Smooth muscle cell of the pulmonary artery (primary cell): ENCODE data around the gene ARID4B. TPM values are rescaled to one million over a fixed set of nuclear protein-coding genes. Genes with fewer than 3 reads are reported as not detected.

Experiments used
- total RNA-seq: library from RNA; depleted of rRNA; stranded (reverse); fragments of >200 nt; gene quantifications from 2 replicates; pipeline ENCODE4 v1.2.3, GENCODE V29; 2014

The ARID4B gene, protein sequence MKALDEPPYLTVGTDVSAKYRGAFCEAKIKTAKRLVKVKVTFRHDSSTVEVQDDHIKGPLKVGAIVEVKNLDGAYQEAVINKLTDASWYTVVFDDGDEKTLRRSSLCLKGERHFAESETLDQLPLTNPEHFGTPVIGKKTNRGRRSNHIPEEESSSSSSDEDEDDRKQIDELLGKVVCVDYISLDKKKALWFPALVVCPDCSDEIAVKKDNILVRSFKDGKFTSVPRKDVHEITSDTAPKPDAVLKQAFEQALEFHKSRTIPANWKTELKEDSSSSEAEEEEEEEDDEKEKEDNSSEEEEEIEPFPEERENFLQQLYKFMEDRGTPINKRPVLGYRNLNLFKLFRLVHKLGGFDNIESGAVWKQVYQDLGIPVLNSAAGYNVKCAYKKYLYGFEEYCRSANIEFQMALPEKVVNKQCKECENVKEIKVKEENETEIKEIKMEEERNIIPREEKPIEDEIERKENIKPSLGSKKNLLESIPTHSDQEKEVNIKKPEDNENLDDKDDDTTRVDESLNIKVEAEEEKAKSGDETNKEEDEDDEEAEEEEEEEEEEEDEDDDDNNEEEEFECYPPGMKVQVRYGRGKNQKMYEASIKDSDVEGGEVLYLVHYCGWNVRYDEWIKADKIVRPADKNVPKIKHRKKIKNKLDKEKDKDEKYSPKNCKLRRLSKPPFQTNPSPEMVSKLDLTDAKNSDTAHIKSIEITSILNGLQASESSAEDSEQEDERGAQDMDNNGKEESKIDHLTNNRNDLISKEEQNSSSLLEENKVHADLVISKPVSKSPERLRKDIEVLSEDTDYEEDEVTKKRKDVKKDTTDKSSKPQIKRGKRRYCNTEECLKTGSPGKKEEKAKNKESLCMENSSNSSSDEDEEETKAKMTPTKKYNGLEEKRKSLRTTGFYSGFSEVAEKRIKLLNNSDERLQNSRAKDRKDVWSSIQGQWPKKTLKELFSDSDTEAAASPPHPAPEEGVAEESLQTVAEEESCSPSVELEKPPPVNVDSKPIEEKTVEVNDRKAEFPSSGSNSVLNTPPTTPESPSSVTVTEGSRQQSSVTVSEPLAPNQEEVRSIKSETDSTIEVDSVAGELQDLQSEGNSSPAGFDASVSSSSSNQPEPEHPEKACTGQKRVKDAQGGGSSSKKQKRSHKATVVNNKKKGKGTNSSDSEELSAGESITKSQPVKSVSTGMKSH (N-terminal part only)
- total RNA-seq, result 29.6 and 33.5 TPM in 2 replicates

DNA sequence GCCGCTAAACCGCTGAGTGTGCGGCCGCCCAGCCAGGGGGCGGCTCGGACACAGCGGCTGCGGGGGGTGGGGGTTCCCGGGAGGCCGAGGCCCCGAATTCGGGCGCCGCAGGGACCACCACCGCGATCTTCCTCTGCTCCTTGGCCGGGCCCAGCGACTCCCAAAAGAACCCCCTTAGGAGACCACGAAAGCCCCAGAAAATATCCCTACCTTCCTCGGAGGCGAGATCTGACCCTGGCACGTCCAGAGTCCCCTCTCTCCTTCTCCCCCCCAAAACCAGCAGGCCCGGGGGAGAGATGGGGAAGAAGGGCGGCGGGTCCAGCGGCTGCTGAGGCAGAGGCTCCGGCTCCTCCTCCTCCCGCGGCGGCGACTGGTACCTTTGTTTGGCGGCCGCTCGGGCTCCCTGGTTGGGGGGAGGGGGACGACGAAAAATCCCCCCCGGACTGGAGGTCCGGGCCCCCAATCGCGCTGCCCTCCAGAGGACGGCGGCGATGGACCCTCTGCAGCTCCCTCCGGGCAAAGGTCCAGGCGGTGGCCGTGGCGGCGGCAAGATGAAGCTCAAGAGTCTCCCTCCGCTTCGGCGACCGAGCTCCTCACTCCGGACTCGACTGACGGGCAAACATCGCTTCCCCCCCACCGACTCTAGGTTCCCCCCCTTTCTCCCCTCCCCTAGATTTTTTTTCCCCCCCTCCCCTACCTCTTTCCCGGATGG is at the start of gene ARID4B:
ARID4B (minus strand) TSS at position 621 of the 712 bp plus-strand sequence. CDS start 1,260 bp downstream, outside the sequence.

DNA sequence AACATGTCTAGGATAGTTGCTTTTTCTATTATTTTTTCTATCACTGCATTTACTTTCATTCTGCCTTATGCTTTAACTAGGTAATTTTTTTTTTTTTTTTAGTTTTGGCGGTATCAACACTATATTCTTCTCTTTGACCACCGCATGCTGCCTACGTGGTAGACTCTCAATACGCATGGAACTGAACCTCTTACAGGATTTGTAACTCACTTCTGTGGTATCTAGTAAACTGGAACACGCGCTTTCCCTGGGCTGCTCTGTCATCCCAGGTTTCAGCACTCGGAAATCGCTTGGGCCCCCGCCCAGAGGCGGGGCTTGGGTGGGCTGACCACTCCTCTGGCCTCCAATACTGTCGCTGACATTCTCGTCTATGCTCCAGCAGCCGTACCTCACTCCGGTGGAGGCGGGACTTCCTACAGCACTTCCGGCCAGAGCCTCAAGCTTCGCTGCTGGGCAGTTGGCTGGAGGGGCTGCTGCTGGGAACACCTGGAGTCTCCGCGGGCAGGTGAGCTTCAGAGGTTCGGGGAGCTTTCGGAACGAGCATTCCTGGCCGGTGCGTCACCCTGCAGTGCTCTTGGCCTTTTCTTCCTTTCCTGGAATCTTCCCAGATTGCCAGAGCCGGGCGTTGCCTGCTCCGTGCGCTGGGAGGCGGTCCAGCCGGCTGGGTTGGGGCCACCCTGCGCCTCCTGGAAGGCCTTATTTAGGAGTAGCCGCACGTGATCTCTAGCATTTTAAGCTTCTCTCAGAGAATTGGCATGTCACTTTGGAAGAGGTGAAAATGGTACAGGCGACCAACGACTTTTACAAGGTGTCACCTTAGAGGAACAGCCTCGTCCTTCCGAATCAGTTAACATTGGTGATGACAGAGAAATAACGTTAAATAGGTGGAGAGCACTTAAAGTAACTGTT is 39.3 kb upstream of the ARID4B start, which contains the start of gene TBCE:
TBCE (plus strand) TSS at position 428 of the 909 bp plus-strand sequence. CDS start 12,623 bp downstream, outside the sequence.

DNA sequence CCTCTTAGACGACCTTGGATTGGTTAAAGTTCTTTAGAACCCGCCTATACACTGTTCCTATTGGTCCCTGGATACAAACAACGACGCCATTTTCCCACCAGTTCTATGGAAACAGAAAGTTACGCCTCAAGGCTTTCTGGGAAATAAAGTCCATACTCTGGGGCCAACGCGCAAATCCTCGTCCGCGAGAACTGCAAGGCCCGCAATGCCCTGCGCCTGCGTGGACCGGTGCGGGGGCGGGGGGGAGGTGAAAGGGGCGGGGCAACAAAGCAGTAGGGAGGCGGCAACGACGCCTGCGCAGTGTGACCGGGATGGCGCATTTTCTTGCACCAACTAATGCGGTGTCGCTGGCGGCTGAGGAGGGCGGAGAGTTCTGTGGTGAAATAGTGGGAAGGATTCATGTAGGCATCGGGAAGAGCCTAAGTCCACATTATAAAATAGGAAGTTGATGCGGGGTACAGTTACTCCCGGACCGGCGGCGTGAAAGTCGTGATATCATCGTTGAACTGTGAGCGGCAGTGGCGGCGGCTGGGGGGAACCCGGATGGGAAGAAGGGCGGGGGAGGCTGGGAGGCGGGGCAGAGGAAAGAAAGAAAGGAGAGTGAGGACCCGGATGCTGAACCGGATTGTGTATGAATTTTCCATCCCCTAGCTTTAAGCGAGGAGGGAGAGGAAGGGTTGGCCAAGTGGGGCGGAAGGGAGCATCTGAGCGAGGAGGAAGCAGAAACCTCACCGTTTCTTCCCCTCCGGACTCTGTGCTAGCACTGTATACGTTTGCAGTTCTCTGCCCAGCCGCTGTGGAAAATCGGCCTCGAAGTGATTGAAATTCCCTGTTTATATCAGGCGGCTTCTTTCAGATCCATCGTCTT is 526 bp upstream of the ARID4B start, which contains the start of gene GGPS1:
GGPS1 (plus strand) TSS at position 300 of the 868 bp plus-strand sequence. CDS start 6,695 bp downstream, outside the sequence.

DNA sequence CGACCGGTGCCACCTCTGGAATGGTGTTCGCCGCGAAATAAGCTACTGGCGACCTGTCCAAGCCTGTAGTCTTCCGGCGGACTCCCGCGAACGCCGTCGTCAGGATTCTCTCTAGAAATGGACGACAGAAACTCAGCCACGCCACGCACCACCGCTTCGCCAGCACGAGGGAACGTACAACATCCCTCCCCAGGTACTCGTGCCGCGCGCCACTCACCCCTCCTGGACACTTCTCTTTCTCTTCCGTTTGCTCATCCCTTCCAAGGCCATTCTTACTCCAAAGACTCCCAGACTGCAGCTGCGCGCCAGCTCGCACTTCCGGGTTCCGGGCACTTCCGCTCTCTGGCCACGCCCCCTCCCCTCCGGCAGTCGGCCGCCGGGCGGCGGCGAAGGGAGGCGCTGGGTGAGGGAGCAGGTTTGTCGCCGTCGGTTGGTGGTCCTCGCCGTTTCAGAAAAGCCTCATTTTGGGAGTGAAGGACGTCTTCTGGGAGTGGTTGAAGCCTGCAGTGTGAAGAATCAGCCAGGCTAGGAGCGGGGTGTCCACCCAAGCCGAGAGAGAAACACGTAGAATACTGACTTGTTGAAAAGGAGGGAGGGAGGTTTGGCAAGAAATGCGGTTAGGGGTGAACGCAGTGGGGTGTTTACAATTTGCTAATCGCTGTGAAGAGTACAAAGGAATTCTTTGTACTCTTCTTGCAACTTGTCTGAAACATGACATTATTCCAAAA is 166.9 kb downstream of the ARID4B start, which contains the start of gene RBM34:
RBM34 (minus strand) TSS at position 294 of the 728 bp plus-strand sequence; CDS start at position 270, 24 bp downstream.

DNA sequence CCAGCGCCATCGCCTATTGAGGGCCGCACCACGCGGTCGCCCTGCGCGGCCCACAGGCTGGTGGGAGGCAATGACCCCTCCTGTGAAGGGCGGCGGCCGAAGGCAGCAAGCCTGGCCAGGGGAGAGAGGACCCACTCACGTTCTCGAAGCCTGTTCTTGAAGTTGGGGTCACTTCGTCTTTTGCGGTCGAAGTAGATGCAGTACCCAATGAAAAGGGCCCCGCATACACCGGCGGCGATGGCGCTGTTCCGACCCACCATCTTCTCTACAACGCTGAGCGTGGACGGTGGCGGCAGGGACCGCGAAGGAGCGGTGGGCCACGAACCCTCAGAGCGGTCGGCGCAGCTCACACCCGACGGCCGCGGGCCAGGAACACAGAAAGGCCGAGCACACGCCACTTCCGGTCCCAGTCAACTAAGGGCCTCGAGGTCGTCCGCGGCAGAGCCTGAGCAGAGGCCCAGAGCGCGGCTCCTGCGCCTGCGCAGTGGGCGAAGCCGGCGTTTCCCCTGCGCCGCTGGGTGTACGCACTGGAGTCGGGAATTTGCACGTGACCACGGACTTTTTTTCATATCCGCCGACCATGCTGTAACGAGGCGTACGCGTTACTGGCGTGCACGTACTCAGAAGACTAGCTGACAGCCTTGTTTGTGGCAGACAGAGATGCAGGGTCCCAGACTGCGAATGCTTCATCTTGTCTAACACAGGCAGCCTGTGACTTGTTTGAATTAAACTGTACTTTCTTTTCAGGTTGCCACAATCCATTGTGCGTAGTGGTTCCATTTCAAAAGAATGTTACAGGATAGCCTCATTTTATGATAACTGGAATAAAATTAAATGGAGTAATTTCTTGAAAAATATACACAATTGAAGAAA is 199.3 kb downstream of the ARID4B start, which contains the start of gene TOMM20:
TOMM20 (minus strand) TSS at position 382 of the 873 bp plus-strand sequence; CDS start at position 260, 122 bp downstream.

Other genes starting within 250 kb of the ARID4B start
- 80.3 and 90.8 TPM in 2 replicates for gene TOMM20, start 199.3 kb downstream of the ARID4B start, total RNA-seq
- gene RBM34, start 166.9 kb downstream of the ARID4B start, total RNA-seq, result 35.3 and 41.7 TPM in 2 replicates
- gene GGPS1, start 391 bp upstream of the ARID4B start, total RNA-seq, result 28.5 and 31.1 TPM in 2 replicates
- 19.9 and 22.2 TPM in 2 replicates for gene TBCE, start 39.2 kb upstream of the ARID4B start, total RNA-seq
- gene B3GALNT2, start 176.3 kb upstream of the ARID4B start, total RNA-seq, result 34.7 and 44.7 TPM in 2 replicates